ENCODE results near the gene WRAP73. TPM values are rescaled to one million over a fixed set of nuclear protein-coding genes. Genes with fewer than 3 reads are reported as not detected.
"Not testable (repeated sequence)": the region's sequence is repeated elsewhere in the genome, so short reads cannot be mapped to it uniquely, and the experiment has no call there.

WRAP73 gene
- total RNA-seq, 1 donor from 2014 or later, result 14.4 TPM

DNA sequence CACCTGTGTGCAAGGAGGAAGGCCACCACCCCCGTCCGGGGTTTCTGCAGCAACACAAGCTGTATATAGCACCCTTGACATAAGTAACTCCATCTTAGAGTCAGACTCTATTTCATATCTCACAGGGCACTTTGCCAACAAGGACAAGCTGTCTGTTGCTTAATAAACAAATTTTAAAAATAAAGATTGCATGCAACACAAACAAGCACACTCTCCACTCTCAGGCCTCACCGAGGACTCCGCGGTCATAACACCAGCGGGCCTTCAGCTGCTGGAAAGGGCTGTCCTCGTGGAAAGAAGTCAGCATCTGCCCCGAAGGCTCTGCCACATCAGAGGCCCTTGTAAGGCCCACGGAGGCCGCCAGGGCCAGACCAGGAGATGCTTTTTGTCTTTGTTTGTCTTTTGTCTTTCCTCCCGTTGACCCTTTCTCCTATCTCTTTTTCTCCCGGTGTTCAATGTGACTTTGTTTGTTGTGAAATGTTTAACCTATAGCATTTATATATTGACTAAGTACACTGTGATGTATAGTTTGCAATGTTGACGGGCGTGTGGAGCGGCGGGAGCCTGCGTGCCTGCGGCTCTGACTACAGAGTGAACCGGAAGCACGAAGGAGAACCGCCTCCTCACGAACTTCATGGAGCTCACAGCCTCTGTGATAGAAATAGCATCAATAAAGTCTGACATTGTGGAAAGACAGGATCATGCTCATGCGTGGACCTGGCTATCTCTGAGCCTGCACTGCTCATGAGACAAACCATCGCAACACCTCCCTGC lies 62.7 kb downstream of the WRAP73 start:
- TF ChIP-seq, protein P1, sequence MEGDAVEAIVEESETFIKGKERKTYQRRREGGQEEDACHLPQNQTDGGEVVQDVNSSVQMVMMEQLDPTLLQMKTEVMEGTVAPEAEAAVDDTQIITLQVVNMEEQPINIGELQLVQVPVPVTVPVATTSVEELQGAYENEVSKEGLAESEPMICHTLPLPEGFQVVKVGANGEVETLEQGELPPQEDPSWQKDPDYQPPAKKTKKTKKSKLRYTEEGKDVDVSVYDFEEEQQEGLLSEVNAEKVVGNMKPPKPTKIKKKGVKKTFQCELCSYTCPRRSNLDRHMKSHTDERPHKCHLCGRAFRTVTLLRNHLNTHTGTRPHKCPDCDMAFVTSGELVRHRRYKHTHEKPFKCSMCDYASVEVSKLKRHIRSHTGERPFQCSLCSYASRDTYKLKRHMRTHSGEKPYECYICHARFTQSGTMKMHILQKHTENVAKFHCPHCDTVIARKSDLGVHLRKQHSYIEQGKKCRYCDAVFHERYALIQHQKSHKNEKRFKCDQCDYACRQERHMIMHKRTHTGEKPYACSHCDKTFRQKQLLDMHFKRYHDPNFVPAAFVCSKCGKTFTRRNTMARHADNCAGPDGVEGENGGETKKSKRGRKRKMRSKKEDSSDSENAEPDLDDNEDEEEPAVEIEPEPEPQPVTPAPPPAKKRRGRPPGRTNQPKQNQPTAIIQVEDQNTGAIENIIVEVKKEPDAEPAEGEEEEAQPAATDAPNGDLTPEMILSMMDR (IDR thresholded peaks at IDR 0.05), result no peak
- Histone ChIP-seq H3K4me3 (no peak overlapping the region), H3K27me3 (no peaks in the 10 kb centered on the region), H3K4me1 (no peaks in the 10 kb centered on the region), H3K9me3 (no peaks in the 10 kb centered on the region), H3K36me3 (no peaks in the 10 kb centered on the region), H3K27ac (no peak overlapping the region)
- intact Hi-C loops (cut with DNase I), result no loop called here
- no peak for DNase-seq (ENCODE audit: low spot score in 2 of 2)

DNA sequence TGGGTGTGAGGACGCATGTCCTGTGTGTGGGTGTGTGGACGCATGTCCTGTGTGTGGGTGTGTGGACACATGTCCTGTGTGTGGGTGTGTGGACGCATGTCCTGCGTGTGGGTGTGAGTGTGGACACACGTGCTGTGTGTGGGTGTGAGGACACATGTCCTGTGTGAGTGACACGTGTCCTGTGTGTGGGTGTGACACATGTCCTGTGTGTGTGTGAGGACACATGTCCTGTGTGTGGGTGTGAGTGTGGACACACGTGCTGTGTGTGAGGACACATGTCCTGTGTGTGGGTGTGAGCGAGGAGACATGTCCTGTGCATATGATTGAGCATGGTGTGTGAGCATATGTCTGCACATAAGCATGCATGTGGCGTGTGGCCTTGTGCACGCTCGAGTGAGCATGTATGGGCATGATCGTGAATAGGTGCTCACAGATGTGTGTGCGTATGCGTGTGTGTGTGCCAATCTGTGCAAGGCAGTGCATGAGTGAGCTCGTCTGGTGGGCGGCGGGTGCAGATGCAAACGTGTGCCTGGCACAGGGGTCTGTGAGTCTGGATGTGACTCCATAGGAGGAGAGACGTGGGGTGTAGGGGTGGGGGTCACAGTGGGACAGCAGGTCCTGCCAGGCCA lies 63.8 kb downstream of the WRAP73 start:
- Histone ChIP-seq H3K4me3 (no peak overlapping the region), H3K9me3 (no peaks in the 10 kb centered on the region), H3K27ac (no peak overlapping the region), H3K27me3 (no peaks in the 10 kb centered on the region), H3K4me1 (no peaks in the 10 kb centered on the region), H3K36me3 (no peaks in the 10 kb centered on the region)
- intact Hi-C loops (cut with DNase I), result no loop called here
- DNase-seq (ENCODE audit: low spot score in 2 of 2), result no peak
- TF ChIP-seq, protein P1 (IDR thresholded peaks at IDR 0.05), result no peak

DNA sequence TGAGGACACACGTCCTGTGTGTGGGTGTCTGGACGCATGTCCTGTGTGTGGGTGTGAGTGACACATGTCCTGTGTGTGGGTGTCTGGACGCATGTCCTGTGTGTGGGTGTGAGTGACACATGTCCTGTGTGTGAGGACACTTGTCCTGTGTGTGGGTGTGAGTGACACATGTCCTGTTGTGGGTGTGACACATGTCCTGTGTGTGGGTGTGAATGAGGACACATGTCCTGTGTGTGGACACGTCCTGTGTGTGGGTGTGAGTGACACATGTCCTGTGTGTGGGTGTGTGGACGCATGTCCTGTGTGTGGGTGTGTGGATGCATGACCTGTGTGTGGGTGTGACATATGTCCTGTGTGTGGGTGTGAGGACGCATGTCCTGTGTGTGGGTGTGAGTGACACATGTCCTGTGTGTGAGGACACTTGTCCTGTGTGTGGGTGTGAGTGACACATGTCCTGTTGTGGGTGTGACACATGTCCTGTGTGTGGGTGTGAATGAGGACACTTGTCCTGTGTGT lies 64.5 kb downstream of the WRAP73 start:
- DNase-seq (ENCODE audit: low spot score in 2 of 2); H3K27me3 ChIP-seq; H3K36me3 ChIP-seq; H3K9me3 ChIP-seq; intact Hi-C loops (cut with DNase I); H3K27ac ChIP-seq; H3K4me3 ChIP-seq; H3K4me1 ChIP-seq: not testable (repeated sequence)

GRCh38 chr1:3584915-3585314 lies 65.0 kb downstream of the WRAP73 start:
- Histone ChIP-seq H3K27me3 (no peaks in the 10 kb centered on the region), H3K27ac (no peak overlapping the region), H3K36me3 (no peaks in the 10 kb centered on the region), H3K4me1 (no peaks in the 10 kb centered on the region), H3K4me3 (no peak overlapping the region), H3K9me3 (no peaks in the 10 kb centered on the region)
- TF ChIP-seq, protein P1 (IDR thresholded peaks at IDR 0.05), result no peak
- intact Hi-C loops (cut with DNase I), result no loop called here
- no peak for DNase-seq (ENCODE audit: low spot score in 2 of 2)

DNA sequence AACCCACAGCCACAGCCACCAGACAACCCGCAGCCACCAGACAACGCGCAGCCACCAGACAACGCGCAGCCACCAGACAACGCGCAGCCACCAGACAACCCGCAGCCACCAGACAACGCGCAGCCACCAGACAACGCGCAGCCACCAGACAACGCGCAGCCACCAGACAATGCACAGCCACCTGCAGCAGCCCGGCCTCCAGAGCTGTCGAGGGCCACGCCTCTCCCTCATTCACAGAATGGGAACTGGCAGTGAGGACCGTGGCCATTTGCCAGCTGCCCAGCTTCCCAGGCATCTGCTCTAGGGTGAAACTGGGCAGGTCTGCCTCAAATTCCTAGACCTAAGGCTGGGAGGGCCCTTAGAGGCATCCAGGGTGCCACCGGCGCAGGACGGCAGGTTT lies 66.2 kb downstream of the WRAP73 start:
- H3K4me3 ChIP-seq; intact Hi-C loops (cut with DNase I): not testable (repeated sequence)

DNA sequence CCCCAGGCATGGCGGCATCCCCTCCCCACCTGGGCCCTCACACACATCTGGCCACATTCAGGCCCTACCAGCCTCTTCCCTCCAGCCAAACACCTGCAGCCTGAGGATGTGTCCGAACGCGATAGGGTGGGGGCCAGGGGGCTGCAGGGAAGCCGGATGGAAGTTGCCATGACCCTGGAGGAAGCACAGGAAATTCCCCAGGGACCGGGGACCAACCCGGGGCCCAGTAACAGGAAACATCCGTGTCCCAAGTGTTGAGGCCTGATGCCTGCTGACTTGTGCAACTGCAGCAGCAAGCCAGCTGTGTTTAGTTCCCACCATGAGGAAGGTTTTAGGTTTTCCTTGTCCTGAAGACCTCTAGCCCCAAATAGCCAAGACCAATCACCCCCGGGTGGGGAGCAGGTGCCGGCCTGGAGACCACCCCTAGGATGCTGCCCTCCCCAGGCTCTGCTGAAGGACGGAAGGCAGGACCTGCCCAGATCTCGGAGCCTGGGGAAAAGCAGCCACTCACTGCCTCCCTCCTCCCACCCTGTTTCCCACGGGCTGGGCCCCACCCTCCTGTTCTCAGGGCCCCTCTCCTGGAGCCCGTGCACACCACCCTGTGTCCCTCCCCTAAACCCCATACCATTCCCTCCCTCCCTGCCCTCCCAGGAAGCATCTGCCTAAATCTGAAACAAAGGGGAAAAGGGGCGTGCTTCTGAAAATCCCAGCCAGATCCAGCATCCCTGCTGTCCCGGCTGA lies 68.4 kb downstream of the WRAP73 start:
- no peaks in the 10 kb centered on the region for H3K36me3 ChIP-seq
- H3K27me3 ChIP-seq, result no peaks in the 10 kb centered on the region
- H3K9me3 ChIP-seq, result no peaks in the 10 kb centered on the region
- TF ChIP-seq, protein P1 (IDR thresholded peaks at IDR 0.05), result no peak
- H3K27ac ChIP-seq, result no peak overlapping the region
- intact Hi-C loops (cut with DNase I), result no loop called here
- no peak overlapping the region for H3K4me3 ChIP-seq
- DNase-seq (ENCODE audit: low spot score in 2 of 2), result no peak
- peaks cover 7 to 9% of the 10 kb centered on the region in 2 donors for H3K4me1 ChIP-seq

More for the DNA sequence above, 66.2 kb downstream of the WRAP73 start:
- H3K36me3 ChIP-seq; H3K9me3 ChIP-seq; H3K27ac ChIP-seq; DNase-seq (ENCODE audit: low spot score in 2 of 2); H3K27me3 ChIP-seq; H3K4me1 ChIP-seq: not testable (repeated sequence)

Other genes starting within 250 kb of the WRAP73 start
- not detected for gene ARHGEF16, start 195.4 kb downstream of the WRAP73 start, total RNA-seq
- gene MEGF6, start 38.6 kb downstream of the WRAP73 start, total RNA-seq, result 194 TPM
- 18.9 TPM for gene TPRG1L, start 25.1 kb downstream of the WRAP73 start, total RNA-seq
- gene TP73, start 2.4 kb upstream of the WRAP73 start, total RNA-seq, result not detected
- gene CCDC27, start 102.3 kb upstream of the WRAP73 start, total RNA-seq, result not detected
- not detected for gene SMIM1, start 122.6 kb upstream of the WRAP73 start, total RNA-seq
- 41.5 TPM for gene LRRC47, start 146.4 kb upstream of the WRAP73 start, total RNA-seq
- 93.6 TPM for gene CEP104, start 207.1 kb upstream of the WRAP73 start, total RNA-seq
- gene DFFB, start 207.4 kb upstream of the WRAP73 start, total RNA-seq, result 45.4 TPM